Occipital lobe (tissue), 2 donors: ENCODE data around the gene PCDHGA5. TPM values are rescaled to one million over a fixed set of nuclear protein-coding genes. Genes with fewer than 3 reads are reported as not detected.
"Not testable (repeated sequence)": the region's sequence is repeated elsewhere in the genome, so short reads cannot be mapped to it uniquely, and the experiment has no call there.

ENCODE experiments used
- DNase-seq: peaks from one replicate; lab custom pipeline; 2025; lab: John Stamatoyannopoulos, UW
- total RNA-seq: library from RNA; depleted of rRNA; stranded (reverse); fragments of >200 nt; gene quantifications from one replicate; pipeline ENCODE4 v1.2.3, GENCODE V29; 2014

The PCDHGA5 gene
- total RNA-seq, 1 donor from 2014 or later: 6.6 TPM

- no peak for DNase-seq
Measured at GRCh38 chr5:141351591-141351990, 12.4 kb upstream of the PCDHGA5 start.

- no peak for DNase-seq
Measured at GRCh38 chr5:141354900-141355469, 9.0 kb upstream of the PCDHGA5 start, which contains the start of gene PCDHGA4. Gene PCDHGA4 (plus strand): TSS chr5:141355021. CDS start chr5:141355108, 87 bp downstream.

- DNase-seq: no peak
Measured at GRCh38 chr5:141355641-141356040, 8.3 kb upstream of the PCDHGA5 start.

- DNase-seq: no peak
Measured at GRCh38 chr5:141356133-141356532, 7.8 kb upstream of the PCDHGA5 start.

GRCh38 chr5:141356950-141357349 is 7.0 kb upstream of the PCDHGA5 start:
- DNase-seq: no peak

GRCh38 chr5:141359790-141360426 is 4.1 kb upstream of the PCDHGA5 start, which contains the start of gene PCDHGB2:
Gene PCDHGB2 (plus strand): TSS chr5:141359994. CDS start chr5:141360136, 142 bp downstream.
- no peak for DNase-seq

GRCh38 chr5:141360685-141361084 is 3.3 kb upstream of the PCDHGA5 start:
- no peak for DNase-seq

GRCh38 chr5:141362719-141363118 is 1.2 kb upstream of the PCDHGA5 start:
- no peak for DNase-seq

GRCh38 chr5:141366016-141366896 is 2.3 kb downstream of the PCDHGA5 start:
- no peak for DNase-seq

- DNase-seq: no peak
Measured at GRCh38 chr5:141369994-141370848, 6.3 kb downstream of the PCDHGA5 start, which contains the start of gene PCDHGB3. Gene PCDHGB3 (plus strand): TSS chr5:141370242. CDS start chr5:141370395, 153 bp downstream.

- DNase-seq: no peak
Measured at GRCh38 chr5:141371572-141372475, 7.9 kb downstream of the PCDHGA5 start.

- DNase-seq: no peak
Measured at GRCh38 chr5:141373673-141374317, 9.8 kb downstream of the PCDHGA5 start, which contains the start of gene PCDHGA6. Gene PCDHGA6 (plus strand): TSS chr5:141373891. CDS start chr5:141374084, 193 bp downstream.

- DNase-seq: no peak
Measured at GRCh38 chr5:141374627-141375026, 10.7 kb downstream of the PCDHGA5 start.

- DNase-seq: not testable (repeated sequence)
Measured at GRCh38 chr5:141375444-141376155, 11.6 kb downstream of the PCDHGA5 start.

- DNase-seq: no peak
Measured at GRCh38 chr5:141382469-141383294, 18.7 kb downstream of the PCDHGA5 start, which contains the start of gene PCDHGA7. Gene PCDHGA7 (plus strand): TSS chr5:141382742. CDS start chr5:141382900, 158 bp downstream.

GRCh38 chr5:141383345-141383744 is 19.4 kb downstream of the PCDHGA5 start:
- DNase-seq: no peak

GRCh38 chr5:141384471-141385267 is 20.7 kb downstream of the PCDHGA5 start:
- DNase-seq: no peak
